ENCODE results near the gene FGF14. TPM values are rescaled to one million over a fixed set of nuclear protein-coding genes. Genes with fewer than 3 reads are reported as not detected.

FGF14 gene
- total RNA-seq, 2 experiments from 2014 or later: not detected

GRCh38 chr13:101691341-101691860 is 710.4 kb downstream of the FGF14 start:
- no peak for DNase-seq
- H3K4me3 Mint-ChIP-seq: no peak overlapping the region
- POLR2A ChIA-PET: no interaction called here

DNA sequence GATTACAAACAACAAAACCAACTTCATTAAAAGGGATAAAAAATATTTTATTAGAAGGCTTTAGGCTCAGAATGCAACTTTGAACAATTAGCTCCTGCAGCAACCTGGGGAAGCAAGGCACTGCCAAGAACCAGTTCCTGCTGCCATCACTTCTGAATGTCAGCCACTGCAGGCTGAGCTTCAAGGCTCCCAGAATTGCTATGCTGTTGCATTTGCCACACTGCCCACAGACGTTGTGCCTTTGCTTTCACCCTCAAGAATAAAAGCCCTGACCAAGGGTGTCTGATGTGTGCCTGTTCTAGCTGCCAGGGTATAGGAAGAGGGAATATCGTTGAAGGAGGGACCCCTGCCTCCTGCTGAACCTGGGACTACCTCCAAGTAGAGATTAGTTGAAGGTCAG is 711.0 kb downstream of the FGF14 start:
- no peaks in the 10 kb centered on the region for H3K4me1 Mint-ChIP-seq
- H3K36me3 Mint-ChIP-seq (ENCODE audit: low read depth): no peaks in the 10 kb centered on the region
- no peak overlapping the region for H3K27ac Mint-ChIP-seq
- no peak for DNase-seq
- ChIA-PET POLR2A (no interaction called here), CTCF (no interaction called here)
- H3K4me3 Mint-ChIP-seq: no peak overlapping the region
- H3K27me3 Mint-ChIP-seq: no peaks in the 10 kb centered on the region
- H3K9me3 Mint-ChIP-seq: no peaks in the 10 kb centered on the region

More at GRCh38 chr13:101691341-101691860, 710.4 kb downstream of the FGF14 start:
- Mint-ChIP-seq H3K4me1 (no peaks in the 10 kb centered on the region), H3K36me3 (ENCODE audit: low read depth) (no peaks in the 10 kb centered on the region), H3K27ac (no peak overlapping the region), H3K27me3 (no peaks in the 10 kb centered on the region), H3K9me3 (no peaks in the 10 kb centered on the region)
- CTCF ChIA-PET: no interaction called here

- H3K4me3 Mint-ChIP-seq: no peak overlapping the region
- H3K27me3 Mint-ChIP-seq: no peaks in the 10 kb centered on the region
- ChIA-PET CTCF (no interaction called here), POLR2A (no interaction called here)
- DNase-seq: no peak
- H3K4me1 Mint-ChIP-seq: no peaks in the 10 kb centered on the region
- H3K9me3 Mint-ChIP-seq: no peaks in the 10 kb centered on the region
- no peak overlapping the region for H3K27ac Mint-ChIP-seq
- no peaks in the 10 kb centered on the region for H3K36me3 Mint-ChIP-seq (ENCODE audit: low read depth)
Measured at GRCh38 chr13:101686003-101686402, 715.8 kb downstream of the FGF14 start.

DNA sequence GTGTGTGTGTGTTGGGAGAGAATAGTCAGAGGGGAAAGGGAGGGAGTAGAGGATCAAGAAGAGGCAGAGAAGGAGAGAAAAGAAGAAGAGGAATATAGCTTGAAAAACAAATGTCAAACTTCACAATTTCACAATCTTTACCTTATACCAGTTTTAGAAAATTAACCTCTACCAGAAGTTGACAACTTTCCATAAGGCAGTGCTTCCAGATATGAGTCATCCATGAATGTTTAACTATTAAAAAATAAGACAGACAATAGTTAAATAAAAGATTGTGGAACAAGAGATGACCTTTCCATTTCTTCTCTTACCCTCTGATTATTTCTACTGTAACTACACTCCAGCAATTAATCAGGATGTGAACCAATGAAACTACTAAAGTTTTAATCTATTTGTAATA is 720.0 kb downstream of the FGF14 start:
- POLR2A ChIA-PET: no interaction called here
- Mint-ChIP-seq H3K4me3 (no peak overlapping the region), H3K27me3 (no peaks in the 10 kb centered on the region), H3K36me3 (ENCODE audit: low read depth) (no peaks in the 10 kb centered on the region), H3K9me3 (no peaks in the 10 kb centered on the region), H3K4me1 (no peaks in the 10 kb centered on the region), H3K27ac (no peak overlapping the region)
- DNase-seq: no peak
- CTCF ChIA-PET: no interaction called here

- no peaks in the 10 kb centered on the region for H3K27me3 Mint-ChIP-seq
- ChIA-PET CTCF (no interaction called here), POLR2A (no interaction called here)
- H3K36me3 Mint-ChIP-seq (ENCODE audit: low read depth): no peaks in the 10 kb centered on the region
- DNase-seq: no peak
- H3K4me3 Mint-ChIP-seq: no peak overlapping the region
- no peaks in the 10 kb centered on the region for H3K9me3 Mint-ChIP-seq
- no peak overlapping the region for H3K27ac Mint-ChIP-seq
- H3K4me1 Mint-ChIP-seq: peaks cover 4% of the 10 kb centered on the region
Measured at GRCh38 chr13:101673360-101674105, 728.3 kb downstream of the FGF14 start.

GRCh38 chr13:101661839-101662238 is 740.0 kb downstream of the FGF14 start:
- Mint-ChIP-seq H3K27me3 (no peaks in the 10 kb centered on the region), H3K27ac (no peak overlapping the region), H3K36me3 (ENCODE audit: low read depth) (no peaks in the 10 kb centered on the region), H3K9me3 (no peaks in the 10 kb centered on the region), H3K4me1 (no peaks in the 10 kb centered on the region), H3K4me3 (no peak overlapping the region)
- ChIA-PET POLR2A (no interaction called here), CTCF (no interaction called here)
- DNase-seq: no peak

Other genes starting within 250 kb of the FGF14 start
- gene TPP2, start 194.9 kb upstream of the FGF14 start, total RNA-seq: 10 to 100 TPM; 86.2 to 96.8 TPM

Data from activated CD4-positive, alpha-beta memory T cell treated with anti-CD3 and anti-CD28 coated beads, Interleukin-2, amount 10 ng/mL, durations not matched to agents 7 days and 5 days (primary cell).